Middle frontal gyrus (tissue), 1 donor: ENCODE data around the gene RHCG.
"Not testable (repeated sequence)": the region's sequence is repeated elsewhere in the genome, so short reads cannot be mapped to it uniquely, and the experiment has no call there.

ENCODE experiments used
- DNase-seq: peaks from one replicate; pipeline ENCODE4 v3.0.0-alpha.2; 2015; ENCODE audit warnings: low spot score; ENCODE audit errors: extremely low spot score

RHCG gene

GRCh38 chr15:89477411-89478242, 18.8 kb downstream of the RHCG start:
- no peak for DNase-seq

GRCh38 chr15:89475661-89476060, 20.7 kb downstream of the RHCG start:
- no peak for DNase-seq

GRCh38 chr15:89472785-89473256, 23.6 kb downstream of the RHCG start:
- no peak for DNase-seq

GRCh38 chr15:89469426-89470096, 26.8 kb downstream of the RHCG start:
- DNase-seq = no peak

- not testable (repeated sequence) for DNase-seq
Observed at GRCh38 chr15:89468813-89469212, 27.6 kb downstream of the RHCG start.

GRCh38 chr15:89463113-89463512, 33.3 kb downstream of the RHCG start:
- no peak for DNase-seq

GRCh38 chr15:89462198-89462912, 34.0 kb downstream of the RHCG start:
- DNase-seq = peak; percentile 63

- no peak for DNase-seq
Observed at GRCh38 chr15:89461386-89461785, 35.0 kb downstream of the RHCG start.

- no peak for DNase-seq
Observed at GRCh38 chr15:89460048-89460447, 36.3 kb downstream of the RHCG start.

GRCh38 chr15:89459271-89460038, 36.9 kb downstream of the RHCG start:
- DNase-seq = no peak

GRCh38 chr15:89458440-89458839, 37.9 kb downstream of the RHCG start:
- DNase-seq = no peak

- no peak for DNase-seq
Observed at GRCh38 chr15:89457086-89457485, 39.3 kb downstream of the RHCG start.

GRCh38 chr15:89455535-89455934, 40.8 kb downstream of the RHCG start:
- DNase-seq = no peak

- DNase-seq = no peak
Observed at GRCh38 chr15:89452330-89452836, 44.0 kb downstream of the RHCG start.

GRCh38 chr15:89451846-89452245, 44.5 kb downstream of the RHCG start:
- no peak for DNase-seq

GRCh38 chr15:89450076-89451006, 46.0 kb downstream of the RHCG start:
- no peak for DNase-seq

GRCh38 chr15:89448825-89449224, 47.6 kb downstream of the RHCG start:
- no peak for DNase-seq

- no peak for DNase-seq
Observed at GRCh38 chr15:89447676-89448075, 48.7 kb downstream of the RHCG start.

GRCh38 chr15:89446255-89446891, 50.0 kb downstream of the RHCG start:
- DNase-seq = no peak
